ENCODE measurements around the gene RSRC2.
"Not testable (repeated sequence)": the region's sequence is repeated elsewhere in the genome, so short reads cannot be mapped to it uniquely, and the experiment has no call there.

RSRC2 gene

DNA sequence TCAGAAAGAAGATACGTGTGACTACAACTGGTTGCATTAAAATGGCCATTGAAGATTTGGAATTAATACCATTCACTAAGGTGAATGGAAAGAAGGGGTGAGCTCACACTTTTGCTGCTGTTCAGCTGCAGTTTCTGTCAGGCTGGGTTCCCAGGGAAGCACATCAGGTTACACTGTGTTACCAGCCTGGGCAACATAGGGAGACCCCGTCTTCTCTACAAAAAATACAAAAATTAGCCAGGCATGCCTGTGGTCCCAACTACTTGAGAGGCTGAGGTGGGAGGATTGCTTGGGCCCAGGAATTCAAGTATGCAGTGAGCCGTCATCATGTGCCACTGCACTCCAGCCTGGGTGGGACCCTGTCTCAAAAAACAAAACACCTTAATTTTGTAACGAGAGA is 13.1 kb downstream of the RSRC2 start:
- no peak overlapping the region for H3K4me3 ChIP-seq (replicated peaks; ENCODE audit: low read depth, low read length)
- no peak for DNase-seq (ENCODE audit: extremely low read depth, low read depth)
- TF ChIP-seq, protein P1, sequence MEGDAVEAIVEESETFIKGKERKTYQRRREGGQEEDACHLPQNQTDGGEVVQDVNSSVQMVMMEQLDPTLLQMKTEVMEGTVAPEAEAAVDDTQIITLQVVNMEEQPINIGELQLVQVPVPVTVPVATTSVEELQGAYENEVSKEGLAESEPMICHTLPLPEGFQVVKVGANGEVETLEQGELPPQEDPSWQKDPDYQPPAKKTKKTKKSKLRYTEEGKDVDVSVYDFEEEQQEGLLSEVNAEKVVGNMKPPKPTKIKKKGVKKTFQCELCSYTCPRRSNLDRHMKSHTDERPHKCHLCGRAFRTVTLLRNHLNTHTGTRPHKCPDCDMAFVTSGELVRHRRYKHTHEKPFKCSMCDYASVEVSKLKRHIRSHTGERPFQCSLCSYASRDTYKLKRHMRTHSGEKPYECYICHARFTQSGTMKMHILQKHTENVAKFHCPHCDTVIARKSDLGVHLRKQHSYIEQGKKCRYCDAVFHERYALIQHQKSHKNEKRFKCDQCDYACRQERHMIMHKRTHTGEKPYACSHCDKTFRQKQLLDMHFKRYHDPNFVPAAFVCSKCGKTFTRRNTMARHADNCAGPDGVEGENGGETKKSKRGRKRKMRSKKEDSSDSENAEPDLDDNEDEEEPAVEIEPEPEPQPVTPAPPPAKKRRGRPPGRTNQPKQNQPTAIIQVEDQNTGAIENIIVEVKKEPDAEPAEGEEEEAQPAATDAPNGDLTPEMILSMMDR (IDR thresholded peaks at IDR 0.05; ENCODE audit: low read depth, low read length, missing control alignments), result no peak

DNA sequence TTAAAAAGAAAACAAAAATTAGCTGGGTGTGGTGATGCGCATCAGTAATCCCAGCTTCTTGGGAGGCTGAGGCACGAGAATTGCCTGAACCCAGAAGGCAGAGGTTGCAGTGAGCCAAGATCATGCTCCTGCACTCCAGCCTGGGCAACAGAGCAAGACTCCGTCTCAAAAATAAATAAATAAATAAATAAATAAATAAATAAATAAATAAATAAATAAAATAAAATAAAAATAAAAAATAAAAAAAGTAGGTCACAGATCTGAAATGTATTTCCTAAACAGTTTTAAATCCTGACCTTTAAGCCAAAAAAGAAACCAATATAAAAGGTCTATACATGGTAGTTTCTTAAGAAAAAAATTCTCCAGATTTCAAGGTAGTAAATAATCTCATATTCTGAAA is 13.7 kb downstream of the RSRC2 start:
- not testable (repeated sequence) for DNase-seq (ENCODE audit: extremely low read depth, low read depth); H3K4me3 ChIP-seq (replicated peaks; ENCODE audit: low read depth, low read length)

DNA sequence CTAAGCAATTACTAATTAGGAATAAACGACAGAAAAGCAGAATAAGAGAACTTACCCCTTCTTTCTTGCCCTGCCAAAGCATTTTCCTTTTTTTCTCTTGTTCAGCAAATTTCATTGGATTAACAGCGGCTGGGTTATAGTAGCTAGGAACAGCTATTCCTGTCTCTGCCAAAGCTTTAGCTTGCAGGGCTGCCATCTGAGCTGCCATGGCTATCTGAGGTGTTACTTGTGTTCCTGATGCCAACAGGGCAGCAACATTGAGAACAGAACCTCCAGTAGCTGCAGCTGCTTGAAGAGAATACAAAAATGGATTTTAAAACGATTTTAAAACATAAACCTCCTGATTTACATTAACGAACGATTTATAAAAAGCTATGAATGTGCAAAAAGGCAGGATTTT is 18.6 kb downstream of the RSRC2 start:
- TF ChIP-seq, protein P1 (IDR thresholded peaks at IDR 0.05; ENCODE audit: low read depth, low read length, missing control alignments), result no peak
- H3K4me3 ChIP-seq (replicated peaks; ENCODE audit: low read depth, low read length), result no peak overlapping the region
- DNase-seq (ENCODE audit: extremely low read depth, low read depth), result no peak

DNA sequence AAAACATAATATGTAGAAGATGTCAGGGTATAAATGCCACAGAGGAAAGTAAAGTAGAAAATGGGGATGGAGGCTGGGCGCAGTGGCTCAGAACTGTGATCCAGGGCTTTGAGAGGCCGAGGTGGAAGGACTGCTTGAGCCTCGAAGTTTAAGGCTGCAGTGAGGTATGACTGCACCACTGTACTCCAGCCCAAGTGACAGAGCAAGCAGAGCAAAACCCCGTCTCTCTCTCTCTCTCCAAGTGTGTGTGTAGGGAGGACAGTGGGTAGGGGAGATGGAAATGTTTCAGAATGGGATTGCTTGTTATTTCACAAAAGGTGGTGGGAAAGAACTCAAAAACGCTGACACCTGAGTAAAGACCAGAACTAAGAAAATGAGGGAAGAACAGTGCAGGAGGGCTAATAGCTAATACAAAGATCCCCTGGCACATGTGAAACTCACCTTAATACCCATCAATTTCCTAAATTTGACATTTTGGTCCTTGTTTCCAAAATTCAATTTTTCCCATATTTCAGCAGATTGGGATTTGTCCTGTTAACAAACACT is 20.3 kb downstream of the RSRC2 start:
- DNase-seq (ENCODE audit: extremely low read depth, low read depth), result no peak
- H3K4me3 ChIP-seq (replicated peaks; ENCODE audit: low read depth, low read length), result no peak overlapping the region
- TF ChIP-seq, protein P1 (IDR thresholded peaks at IDR 0.05; ENCODE audit: low read depth, low read length, missing control alignments), result no peak

DNA sequence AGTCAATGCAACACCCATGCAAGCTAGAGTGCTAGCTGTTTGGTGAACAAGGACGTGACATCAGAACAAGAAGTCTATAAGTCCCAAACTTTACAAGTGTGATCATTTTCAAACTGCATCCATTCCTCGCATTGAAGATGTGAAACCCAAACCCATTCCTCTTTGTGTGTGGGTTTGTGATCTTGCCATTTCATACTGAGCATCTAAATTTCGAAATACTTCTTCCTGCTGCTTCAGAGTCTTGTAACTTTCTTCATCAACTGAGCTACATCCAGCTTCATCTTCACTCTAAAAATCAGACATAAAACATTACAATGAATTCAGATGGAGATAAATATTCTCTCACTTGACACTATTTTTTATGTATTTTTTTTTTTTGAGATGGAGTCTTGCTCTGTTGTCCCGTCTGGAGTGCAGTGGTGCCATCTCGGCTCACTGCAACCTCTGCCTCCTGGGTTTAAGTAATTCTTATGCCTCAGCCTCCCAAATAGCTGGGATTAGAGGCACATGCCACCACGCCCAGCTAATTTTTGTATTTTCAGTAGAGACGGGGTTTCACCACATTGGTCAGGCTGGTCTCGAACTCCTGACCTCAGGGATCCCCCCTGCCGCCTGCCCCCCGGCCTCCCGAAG is 21.2 kb downstream of the RSRC2 start:
- DNase-seq (ENCODE audit: extremely low read depth, low read depth), result no peak
- no peak overlapping the region for H3K4me3 ChIP-seq (replicated peaks; ENCODE audit: low read depth, low read length)
- TF ChIP-seq, protein P1 (IDR thresholded peaks at IDR 0.05; ENCODE audit: low read depth, low read length, missing control alignments), result no peak

DNA sequence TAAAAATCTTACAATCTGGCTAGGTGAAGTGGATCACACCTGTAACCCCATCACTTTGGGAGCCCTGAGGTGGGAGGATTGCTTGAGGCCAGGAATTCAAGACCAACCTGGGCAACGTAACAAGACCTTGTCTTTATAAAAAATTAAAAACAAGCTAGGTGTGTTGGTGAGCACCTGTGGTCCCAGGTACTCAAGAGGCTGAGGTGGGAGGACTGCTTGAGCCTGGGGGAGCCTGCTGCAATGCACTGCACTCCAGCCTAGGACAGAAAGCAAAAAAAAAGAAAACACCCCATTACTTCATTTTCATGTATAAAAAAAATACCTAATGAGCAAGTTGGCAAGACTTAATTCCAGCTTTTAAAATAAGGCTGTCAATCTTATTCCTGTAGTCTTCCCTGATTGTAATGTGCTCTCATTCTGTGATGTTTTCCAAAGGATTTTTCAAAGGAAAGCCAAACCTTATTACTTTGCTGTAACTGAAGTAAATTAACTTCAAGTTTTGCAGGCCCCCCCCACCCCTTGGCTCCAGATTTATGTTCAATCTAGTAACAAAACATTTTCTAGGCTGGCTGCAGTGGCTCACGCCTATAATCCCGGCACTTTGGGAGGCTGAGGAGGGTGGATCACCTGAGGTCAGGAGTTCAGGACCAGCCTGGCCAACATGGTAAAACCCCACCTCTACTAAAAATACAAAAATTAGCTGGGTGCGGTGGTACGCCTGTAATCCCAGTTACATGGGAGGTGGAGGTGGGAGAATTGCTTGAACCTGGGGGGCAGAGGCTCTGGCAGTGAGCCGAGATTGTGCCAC is 22.7 kb downstream of the RSRC2 start:
- TF ChIP-seq, protein P1 (IDR thresholded peaks at IDR 0.05; ENCODE audit: low read depth, low read length, missing control alignments), result no peak
- H3K4me3 ChIP-seq (replicated peaks; ENCODE audit: low read depth, low read length), result no peak overlapping the region
- no peak for DNase-seq (ENCODE audit: extremely low read depth, low read depth)

DNA sequence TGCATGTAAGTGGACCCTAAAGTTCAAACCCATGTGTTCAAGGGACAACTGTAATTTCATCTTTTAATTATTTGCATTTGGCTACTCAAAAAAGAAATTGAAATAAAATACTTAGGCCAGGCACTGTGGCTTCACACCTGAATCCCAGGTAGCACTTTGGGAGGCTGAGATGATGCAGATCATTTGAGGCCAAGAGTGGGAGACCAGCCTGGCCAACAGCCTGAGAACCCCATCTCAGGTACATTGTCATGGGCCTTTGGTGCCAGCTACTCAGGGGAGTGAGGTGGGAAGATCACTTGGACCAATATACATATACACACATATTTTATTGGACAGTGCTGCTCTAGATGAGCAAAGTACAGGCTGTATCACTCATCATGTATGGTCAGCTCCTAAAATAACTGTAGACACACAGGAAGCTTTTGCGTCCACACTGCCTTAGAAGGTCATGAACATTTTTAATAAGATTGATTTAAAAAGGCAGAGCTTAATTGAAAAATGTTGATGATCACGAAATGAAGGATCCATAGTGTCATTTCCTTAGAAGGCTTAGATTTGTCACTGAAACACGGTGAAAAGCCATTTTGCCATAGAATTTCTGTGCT is 23.5 kb downstream of the RSRC2 start:
- no peak for DNase-seq (ENCODE audit: extremely low read depth, low read depth)
- TF ChIP-seq, protein P1 (IDR thresholded peaks at IDR 0.05; ENCODE audit: low read depth, low read length, missing control alignments), result no peak
- no peak overlapping the region for H3K4me3 ChIP-seq (replicated peaks; ENCODE audit: low read depth, low read length)

All from HFF-Myc (cell line).